PC-9 (cell line): ENCODE results near the gene CLIC5. TPM values are rescaled to one million over a fixed set of nuclear protein-coding genes. Genes with fewer than 3 reads are reported as not detected.

Experiments used
- BruUV-seq: library from RNA; stranded (reverse); fragments of 400-500 nt; replicated peaks from 2 replicates; lab custom pipeline; 2021; lab: Mats Ljungman, UMichigan
- CTCF ChIA-PET: fragments of 300-600 bp; sonication (Branson Sonifier 250); formaldehyde crosslinking; loops from one replicate; lab custom pipeline; 2022; ENCODE audit warnings: antibody characterized with exemption; lab: Charles Lee
- POLR2A ChIA-PET: fragments of 300-600 bp; sonication (Branson Sonifier 250); formaldehyde crosslinking; loops from one replicate; lab custom pipeline; 2022; ENCODE audit warnings: antibody characterized with exemption; ENCODE audit not compliant: unreplicated experiment; lab: Charles Lee
- DNase-seq, 2 experiments: peaks; one replicate each; pipeline versions ENCODE4 v3.0.0 to v3.0.0-alpha.2; 2015 to 2022; ENCODE audit warnings: mixed read lengths in 1 of 2
- H2AFZ ChIP-seq: fragments of 200-600 bp; sonication (generic); 2 replicates; pipeline ENCODE4 v1.8.1; 2017; ENCODE audit warnings: antibody characterized with exemption
- H3F3A ChIP-seq: fragments of 200-600 bp; sonication (generic); 2 replicates; pipeline ENCODE4 v1.8.1; 2017; ENCODE audit warnings: antibody characterized with exemption, mild to moderate bottlenecking, low read depth; ENCODE audit not compliant: insufficient read depth
- H3K27ac ChIP-seq: fragments of 200-600 bp; sonication (generic); 2 replicates; pipeline ENCODE4 v1.6.1; 2016; ENCODE audit warnings: mixed run types
- H3K27me3 ChIP-seq: fragments of 200-600 bp; sonication (generic); 2 replicates; pipeline ENCODE4 v1.6.1; 2016; ENCODE audit warnings: low read depth, mixed run types; ENCODE audit not compliant: insufficient read depth
- H3K36me3 ChIP-seq: fragments of 200-600 bp; sonication (generic); 2 replicates; pipeline ENCODE4 v1.6.1; 2016; ENCODE audit warnings: low read depth, mixed run types
- H3K4me1 ChIP-seq: fragments of 200-600 bp; sonication (generic); replicated peaks from 2 replicates; pipeline ENCODE4 v1.6.1; 2016; ENCODE audit warnings: mixed run types; ENCODE audit not compliant: insufficient read depth
- H3K4me2 ChIP-seq: fragments of 200-600 bp; sonication (generic); 2 replicates; pipeline ENCODE4 v1.6.1; 2017; ENCODE audit warnings: mixed run types
- H3K4me3 ChIP-seq: fragments of 200-600 bp; sonication (generic); 2 replicates; pipeline ENCODE4 v1.6.1; 2016; ENCODE audit warnings: mixed run types
- H3K79me2 ChIP-seq: fragments of 200-600 bp; sonication (generic); 2 replicates; pipeline ENCODE4 v1.6.1; 2017; ENCODE audit warnings: low read depth, mixed run types
- H3K9me2 ChIP-seq: fragments of 200-600 bp; sonication (generic); 2 replicates; pipeline ENCODE4 v1.8.1; 2017; ENCODE audit warnings: mild to moderate bottlenecking; ENCODE audit not compliant: insufficient read depth
- H3K9me3 ChIP-seq: fragments of 200-600 bp; sonication (generic); 2 replicates; pipeline ENCODE4 v1.8.1; 2016; ENCODE audit warnings: low read depth; ENCODE audit not compliant: insufficient read depth
- H4K20me1 ChIP-seq: fragments of 200-600 bp; sonication (generic); 2 replicates; pipeline ENCODE4 v1.8.1; 2017; ENCODE audit not compliant: insufficient read depth
- EZH2 ChIP-seq: fragments of 200-600 bp; sonication (generic); IDR thresholded peaks from 2 replicates; pipeline ENCODE4 v1.8.0; 2017; ENCODE audit warnings: antibody characterized with exemption, low read depth
- intact Hi-C: fragments of 100-400 bp; cut with micrococcal nuclease; formaldehyde crosslinking; loops from one replicate; pipeline ENCODE4 v1.10.0; 2022; ENCODE audit not compliant: unreplicated experiment
- total RNA-seq: library from RNA; stranded (reverse); gene quantifications from 2 replicates; pipeline ENCODE4 v1.2.3, GENCODE V29; 2021
- TF ChIP-seq, protein P1 (sequence below): fragments of 200-600 bp; sonication (generic); conservative IDR thresholded peaks from 2 replicates; pipeline ENCODE4 v1.6.1; 2017; ENCODE audit warnings: mixed run types, antibody characterized with exemption, mild to moderate bottlenecking, moderate library complexity

CLIC5 gene
- total RNA-seq, 1 experiment from 2014 or later: 2.0 TPM

DNA sequence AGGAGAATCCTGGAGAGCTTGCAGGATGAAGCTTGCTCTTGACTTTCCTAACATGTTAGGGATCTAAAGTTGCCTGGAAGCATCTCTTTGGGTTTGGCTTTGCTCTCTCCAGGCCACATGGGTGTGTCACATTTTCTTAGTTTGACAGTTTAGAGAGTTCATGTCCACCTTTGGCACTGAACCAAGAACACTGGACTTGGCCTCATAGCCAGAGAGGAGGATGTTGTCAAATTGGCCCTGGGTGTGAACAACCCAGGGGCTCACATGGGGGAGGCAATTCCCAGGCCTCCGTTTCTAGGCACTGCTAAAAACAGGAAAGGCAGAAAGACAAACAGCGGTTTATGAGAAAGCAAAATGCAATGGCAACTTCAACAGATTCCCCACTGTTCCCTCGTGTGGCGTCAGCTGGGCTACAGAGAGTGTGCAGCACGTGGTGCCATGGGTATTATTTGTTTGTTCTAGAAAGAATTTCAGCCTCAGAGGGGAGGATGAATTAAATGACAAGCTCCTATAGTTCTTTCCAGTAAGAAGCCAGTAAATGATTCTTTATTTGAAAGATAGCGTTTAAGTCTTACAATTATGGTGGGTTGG, 93.9 kb downstream of the CLIC5 start:
- no peak overlapping the region for H3K4me3 ChIP-seq
- ChIA-PET POLR2A (no interaction called here), CTCF (interaction anchor here (0.6 to 1.4 kb wide), 4 partner anchors 207 to 1446 kb away, joined by 3 to 14 read pairs (median 12); no protein-coding TSS in a partner anchor)
- H3F3A ChIP-seq: no peaks in the 10 kb centered on the region
- no peak overlapping the region for H2AFZ ChIP-seq
- H3K4me2 ChIP-seq: no peak overlapping the region
- H3K36me3 ChIP-seq: no peaks in the 10 kb centered on the region
- H3K27me3 ChIP-seq: no peaks in the 10 kb centered on the region
- DNase-seq: no peak
- no peaks in the 10 kb centered on the region for H4K20me1 ChIP-seq
- H3K4me1 ChIP-seq: 0 out of 2 replicates have a peak, but pooled peaks cover 3% of the 10 kb centered on the region
- no peak overlapping the region for H3K27ac ChIP-seq
- TF ChIP-seq EZH2: no peak
- TF ChIP-seq, protein P1, sequence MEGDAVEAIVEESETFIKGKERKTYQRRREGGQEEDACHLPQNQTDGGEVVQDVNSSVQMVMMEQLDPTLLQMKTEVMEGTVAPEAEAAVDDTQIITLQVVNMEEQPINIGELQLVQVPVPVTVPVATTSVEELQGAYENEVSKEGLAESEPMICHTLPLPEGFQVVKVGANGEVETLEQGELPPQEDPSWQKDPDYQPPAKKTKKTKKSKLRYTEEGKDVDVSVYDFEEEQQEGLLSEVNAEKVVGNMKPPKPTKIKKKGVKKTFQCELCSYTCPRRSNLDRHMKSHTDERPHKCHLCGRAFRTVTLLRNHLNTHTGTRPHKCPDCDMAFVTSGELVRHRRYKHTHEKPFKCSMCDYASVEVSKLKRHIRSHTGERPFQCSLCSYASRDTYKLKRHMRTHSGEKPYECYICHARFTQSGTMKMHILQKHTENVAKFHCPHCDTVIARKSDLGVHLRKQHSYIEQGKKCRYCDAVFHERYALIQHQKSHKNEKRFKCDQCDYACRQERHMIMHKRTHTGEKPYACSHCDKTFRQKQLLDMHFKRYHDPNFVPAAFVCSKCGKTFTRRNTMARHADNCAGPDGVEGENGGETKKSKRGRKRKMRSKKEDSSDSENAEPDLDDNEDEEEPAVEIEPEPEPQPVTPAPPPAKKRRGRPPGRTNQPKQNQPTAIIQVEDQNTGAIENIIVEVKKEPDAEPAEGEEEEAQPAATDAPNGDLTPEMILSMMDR: no peak
- H3K9me3 ChIP-seq: no peaks in the 10 kb centered on the region
- H3K9me2 ChIP-seq: no peaks in the 10 kb centered on the region
- H3K79me2 ChIP-seq: no peaks in the 10 kb centered on the region
- BruUV-seq: no TSS peak
- intact Hi-C loops: loop anchor here (1.0 to 5.0 kb wide), 6 partner anchors 209 to 1447 kb away; no protein-coding TSS in a partner anchor

DNA sequence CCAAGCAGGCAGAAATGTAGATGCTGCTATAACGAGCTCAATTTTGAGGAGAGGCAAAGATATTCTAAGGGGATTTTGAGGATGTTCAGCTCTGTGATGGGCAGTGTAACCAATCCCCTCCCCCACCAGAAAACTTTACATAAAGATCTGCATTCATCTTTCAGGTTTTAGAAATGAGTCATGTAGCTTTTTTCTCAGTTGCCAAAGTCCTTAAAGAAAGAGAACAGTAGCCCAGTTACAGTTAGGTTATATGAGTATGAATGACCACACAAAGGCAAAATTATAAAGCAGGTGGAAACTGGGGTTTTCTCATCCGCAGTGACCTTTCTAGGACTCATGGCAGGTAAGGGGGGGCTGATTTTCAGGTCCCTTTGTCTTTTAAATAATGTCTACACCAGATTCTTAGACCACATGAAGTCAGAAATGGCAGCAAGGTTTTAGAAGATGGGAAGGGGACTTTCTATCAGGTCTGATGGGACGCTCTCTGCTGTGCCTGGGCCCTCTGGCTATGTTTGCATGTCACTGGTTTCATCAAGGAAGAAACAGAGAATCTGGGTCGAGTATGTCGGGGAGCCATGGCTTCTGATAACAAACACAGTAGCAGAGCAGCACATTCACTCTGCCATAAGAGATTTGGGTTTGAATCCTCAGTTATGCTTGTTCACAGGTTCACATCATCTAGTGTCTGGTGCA, 94.7 kb downstream of the CLIC5 start:
- DNase-seq: no peak
- CTCF ChIA-PET: interaction anchor here (0.6 to 0.7 kb wide), 2 partner anchors 312 to 1446 kb away, joined by 3 read pairs; no protein-coding TSS in a partner anchor

DNA sequence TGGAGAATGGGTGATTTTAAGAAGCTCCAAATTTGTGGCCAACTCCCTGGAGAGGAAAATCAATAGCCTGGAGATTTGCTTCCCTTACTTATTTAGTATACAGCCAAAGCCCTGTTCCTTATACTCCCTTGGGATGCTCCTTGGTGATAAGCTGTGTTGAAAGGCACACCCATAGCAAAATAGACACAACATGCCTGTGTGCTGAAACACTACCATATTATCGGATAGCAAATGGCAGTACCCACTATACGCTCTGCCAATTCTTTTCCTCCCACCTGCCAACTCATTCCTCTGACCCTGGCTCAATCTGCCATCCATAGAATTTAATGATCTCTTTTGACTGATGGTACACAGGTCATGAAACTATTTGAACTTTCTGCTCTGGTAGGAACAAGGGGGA, 98.2 kb downstream of the CLIC5 start:
- Histone ChIP-seq H3K9me3 (no peaks in the 10 kb centered on the region), H4K20me1 (no peaks in the 10 kb centered on the region), H3K4me1 (no peaks in the 10 kb centered on the region), H3F3A (no peaks in the 10 kb centered on the region), H3K36me3 (no peaks in the 10 kb centered on the region), H2AFZ (no peak overlapping the region), H3K79me2 (no peaks in the 10 kb centered on the region), H3K27ac (no peak overlapping the region), H3K9me2 (no peaks in the 10 kb centered on the region), H3K4me2 (no peak overlapping the region), H3K27me3 (no peaks in the 10 kb centered on the region), H3K4me3 (no peak overlapping the region)
- no peak for DNase-seq
- no TSS peak for BruUV-seq
- intact Hi-C loops: no loop called here
- CTCF ChIA-PET: interaction anchor here (0.5 kb wide), 1 partner anchor 1112 kb away, joined by 3 read pairs; no protein-coding TSS in a partner anchor
- POLR2A ChIA-PET: no interaction called here
- TF ChIP-seq, protein P1: no peak
- no peak for TF ChIP-seq EZH2

More for the DNA sequence above, 94.7 kb downstream of the CLIC5 start:
- POLR2A ChIA-PET: no interaction called here
- H3K79me2 ChIP-seq: no peaks in the 10 kb centered on the region
- no TSS peak for BruUV-seq
- intact Hi-C loops: loop anchor here (5.0 kb wide), 2 partner anchors 209 to 834 kb away; no protein-coding TSS in a partner anchor
- no peak overlapping the region for H2AFZ ChIP-seq
- TF ChIP-seq EZH2: no peak
- H3K27me3 ChIP-seq: no peaks in the 10 kb centered on the region
- no peak overlapping the region for H3K4me2 ChIP-seq
- H4K20me1 ChIP-seq: no peaks in the 10 kb centered on the region
- no peaks in the 10 kb centered on the region for H3K36me3 ChIP-seq
- no peak overlapping the region for H3K4me3 ChIP-seq
- H3K9me2 ChIP-seq: no peaks in the 10 kb centered on the region
- 0 out of 2 replicates have a peak, but pooled peaks cover 3% of the 10 kb centered on the region for H3K4me1 ChIP-seq
- no peaks in the 10 kb centered on the region for H3K9me3 ChIP-seq
- no peak overlapping the region for H3K27ac ChIP-seq
- H3F3A ChIP-seq: no peaks in the 10 kb centered on the region
